ENCODE measurements around the gene TMEM51.

The TMEM51 gene

GRCh38 chr1:15128520-15129313 lies 24.8 kb upstream of the TMEM51 start:
- Histone ChIP-seq H3K4me2 (ENCODE audit: low read length) (no peak overlapping the region), H3K4me3 (ENCODE audit: low read length) (no peak overlapping the region), H3F3A (ENCODE audit: control insufficient read depth, insufficient read depth) (no peaks in the 10 kb centered on the region), H3K36me3 (ENCODE audit: control insufficient read depth, low read length) (no peaks in the 10 kb centered on the region), H3K9me3 (ENCODE audit: control insufficient read depth, insufficient read depth, low read length) (no peaks in the 10 kb centered on the region), H3K4me1 (ENCODE audit: control insufficient read depth, low read length) (no peaks in the 10 kb centered on the region), H3K27me3 (ENCODE audit: control insufficient read depth, low read length) (0 out of 2 replicates have a peak, but pooled peaks cover 3% of the 10 kb centered on the region), H3K79me2 (ENCODE audit: control insufficient read depth, low read length) (no peaks in the 10 kb centered on the region), H4K20me1 (ENCODE audit: control insufficient read depth, insufficient read depth, low read depth, low read length) (0 out of 2 replicates have a peak, but pooled peaks cover 2% of the 10 kb centered on the region), H3K9me2 (replicated peaks; ENCODE audit: control insufficient read depth, low read length) (no peaks in the 10 kb centered on the region), H3K27ac (ENCODE audit: low read depth, low read length) (no peak overlapping the region)
- TF ChIP-seq CTCF (IDR thresholded peaks at IDR 0.05; ENCODE audit: low read depth, low read length, poor library complexity, severe bottlenecking) = peak; percentile 87
- no peak for TF ChIP-seq EZH2phosphoT487 (IDR thresholded peaks at IDR 0.05; ENCODE audit: borderline replicate concordance, low read length)

GRCh38 chr1:15129944-15130343 lies 23.6 kb upstream of the TMEM51 start:
- H3K79me2 ChIP-seq (ENCODE audit: control insufficient read depth, low read length) = no peaks in the 10 kb centered on the region
- H4K20me1 ChIP-seq (ENCODE audit: control insufficient read depth, insufficient read depth, low read depth, low read length) = 0 out of 2 replicates have a peak, but pooled peaks cover 2% of the 10 kb centered on the region
- no peaks in the 10 kb centered on the region for H3K4me1 ChIP-seq (ENCODE audit: control insufficient read depth, low read length)
- H3K27ac ChIP-seq (ENCODE audit: low read depth, low read length) = no peak overlapping the region
- H3K27me3 ChIP-seq (ENCODE audit: control insufficient read depth, low read length) = 0 out of 2 replicates have a peak, but pooled peaks cover 4% of the 10 kb centered on the region
- H3F3A ChIP-seq (ENCODE audit: control insufficient read depth, insufficient read depth) = no peaks in the 10 kb centered on the region
- H3K9me2 ChIP-seq (replicated peaks; ENCODE audit: control insufficient read depth, low read length) = no peaks in the 10 kb centered on the region
- TF ChIP-seq CTCF (IDR thresholded peaks at IDR 0.05; ENCODE audit: low read depth, low read length, poor library complexity, severe bottlenecking) (no peak), EZH2phosphoT487 (IDR thresholded peaks at IDR 0.05; ENCODE audit: borderline replicate concordance, low read length) (no peak)
- no peaks in the 10 kb centered on the region for H3K9me3 ChIP-seq (ENCODE audit: control insufficient read depth, insufficient read depth, low read length)
- H3K4me2 ChIP-seq (ENCODE audit: low read length) = no peak overlapping the region
- H3K36me3 ChIP-seq (ENCODE audit: control insufficient read depth, low read length) = no peaks in the 10 kb centered on the region
- no peak overlapping the region for H3K4me3 ChIP-seq (ENCODE audit: low read length)

- no peaks in the 10 kb centered on the region for H3K79me2 ChIP-seq (ENCODE audit: control insufficient read depth, low read length)
- no peak overlapping the region for H3K27ac ChIP-seq (ENCODE audit: low read depth, low read length)
- H3K4me1 ChIP-seq (ENCODE audit: control insufficient read depth, low read length) = no peaks in the 10 kb centered on the region
- no peak overlapping the region for H3K4me2 ChIP-seq (ENCODE audit: low read length)
- no peaks in the 10 kb centered on the region for H3F3A ChIP-seq (ENCODE audit: control insufficient read depth, insufficient read depth)
- H3K9me2 ChIP-seq (replicated peaks; ENCODE audit: control insufficient read depth, low read length) = no peaks in the 10 kb centered on the region
- H3K4me3 ChIP-seq (ENCODE audit: low read length) = no peak overlapping the region
- H3K9me3 ChIP-seq (ENCODE audit: control insufficient read depth, insufficient read depth, low read length) = no peaks in the 10 kb centered on the region
- 0 out of 2 replicates have a peak, but pooled peaks cover 4% of the 10 kb centered on the region for H3K27me3 ChIP-seq (ENCODE audit: control insufficient read depth, low read length)
- no peaks in the 10 kb centered on the region for H3K36me3 ChIP-seq (ENCODE audit: control insufficient read depth, low read length)
- H4K20me1 ChIP-seq (ENCODE audit: control insufficient read depth, insufficient read depth, low read depth, low read length) = 0 out of 2 replicates have a peak, but pooled peaks cover 2% of the 10 kb centered on the region
- TF ChIP-seq CTCF (IDR thresholded peaks at IDR 0.05; ENCODE audit: low read depth, low read length, poor library complexity, severe bottlenecking) (no peak), EZH2phosphoT487 (IDR thresholded peaks at IDR 0.05; ENCODE audit: borderline replicate concordance, low read length) (no peak)
Measured at GRCh38 chr1:15130607-15131006, 22.9 kb upstream of the TMEM51 start.

All from DOHH2 (cell line).